HUES6 (cell line): ENCODE data around the gene CCSER1.
"Not testable (repeated sequence)": the region's sequence is repeated elsewhere in the genome, so short reads cannot be mapped to it uniquely, and the experiment has no call there.

ENCODE experiments used
- H3K27ac ChIP-seq: 2 replicates; pipeline ENCODE4 v1.7.0; 2013; ENCODE audit warnings: low read depth, mild to moderate bottlenecking, low read length, inconsistent platforms
- H3K27me3 ChIP-seq: 2 replicates; pipeline ENCODE4 v1.6.1; 2013; ENCODE audit warnings: low read length; ENCODE audit not compliant: control insufficient read depth, insufficient read depth
- H3K36me3 ChIP-seq: 2 replicates; pipeline ENCODE4 v1.6.1; 2013; ENCODE audit warnings: low read length; ENCODE audit not compliant: control insufficient read depth, insufficient read depth
- H3K4me1 ChIP-seq: 2 replicates; pipeline ENCODE4 v1.6.1; 2013; ENCODE audit warnings: low read length; ENCODE audit not compliant: control insufficient read depth, insufficient read depth
- H3K4me3 ChIP-seq: 2 replicates; pipeline ENCODE4 v1.5.1; 2013; ENCODE audit warnings: low read depth, low read length
- H3K9ac ChIP-seq: one replicate; pipeline ENCODE4 v1.6.1; 2013; ENCODE audit warnings: mild to moderate bottlenecking, low read length
- H3K9me3 ChIP-seq: 2 replicates; pipeline ENCODE4 v1.6.1; 2013; ENCODE audit warnings: low read depth, low read length; ENCODE audit not compliant: control insufficient read depth, insufficient read depth

CCSER1 gene

GRCh38 chr4:91369116-91369515, 1241.9 kb downstream of the CCSER1 start:
- H3K27ac ChIP-seq, result no peak overlapping the region
- no peaks in the 10 kb centered on the region for H3K36me3 ChIP-seq
- H3K9me3 ChIP-seq, result no peaks in the 10 kb centered on the region
- no peaks in the 10 kb centered on the region for H3K27me3 ChIP-seq
- no peak overlapping the region for H3K9ac ChIP-seq
- no peak overlapping the region for H3K4me3 ChIP-seq
- no peaks in the 10 kb centered on the region for H3K4me1 ChIP-seq

- H3K4me1 ChIP-seq, result no peaks in the 10 kb centered on the region
- peaks cover 3% of the 10 kb centered on the region; the same call in 1 of the 2 replicates for H3K9me3 ChIP-seq
- H3K36me3 ChIP-seq, result no peaks in the 10 kb centered on the region
- no peak overlapping the region for H3K27ac ChIP-seq
- H3K4me3 ChIP-seq, result no peak overlapping the region
- H3K27me3 ChIP-seq, result no peaks in the 10 kb centered on the region
- no peak overlapping the region for H3K9ac ChIP-seq
Observed at GRCh38 chr4:91373546-91373945, 1246.4 kb downstream of the CCSER1 start.

- not testable (repeated sequence) for H3K4me1 ChIP-seq, H3K36me3 ChIP-seq, H3K27ac ChIP-seq, H3K27me3 ChIP-seq, H3K4me3 ChIP-seq, H3K9ac ChIP-seq
- H3K9me3 ChIP-seq, result peaks cover 14% of the 10 kb centered on the region
Observed at GRCh38 chr4:91405431-91405830, 1278.2 kb downstream of the CCSER1 start.

- Histone ChIP-seq H3K27ac (no peak overlapping the region), H3K9me3 (peaks cover 4% of the 10 kb centered on the region; the same call in 1 of the 2 replicates), H3K36me3 (no peaks in the 10 kb centered on the region), H3K9ac (no peak overlapping the region), H3K4me3 (no peak overlapping the region), H3K4me1 (no peaks in the 10 kb centered on the region), H3K27me3 (no peaks in the 10 kb centered on the region)
Observed at GRCh38 chr4:91422011-91422410, 1294.8 kb downstream of the CCSER1 start.

- no peaks in the 10 kb centered on the region for H3K36me3 ChIP-seq
- no peak overlapping the region for H3K27ac ChIP-seq
- no peak overlapping the region for H3K9ac ChIP-seq
- H3K9me3 ChIP-seq, result no peaks in the 10 kb centered on the region
- H3K4me3 ChIP-seq, result no peak overlapping the region
- no peaks in the 10 kb centered on the region for H3K4me1 ChIP-seq
- no peaks in the 10 kb centered on the region for H3K27me3 ChIP-seq
Observed at GRCh38 chr4:91426725-91427124, 1299.5 kb downstream of the CCSER1 start.

- H3K27me3 ChIP-seq, result no peaks in the 10 kb centered on the region
- H3K4me1 ChIP-seq, result no peaks in the 10 kb centered on the region
- H3K27ac ChIP-seq, result no peak overlapping the region
- no peaks in the 10 kb centered on the region for H3K36me3 ChIP-seq
- H3K9ac ChIP-seq, result no peak overlapping the region
- no peak overlapping the region for H3K4me3 ChIP-seq
- H3K9me3 ChIP-seq, result no peaks in the 10 kb centered on the region
Observed at GRCh38 chr4:91427171-91427570, 1300.0 kb downstream of the CCSER1 start.

GRCh38 chr4:91434631-91435030, 1307.4 kb downstream of the CCSER1 start:
- H3K36me3 ChIP-seq, result no peaks in the 10 kb centered on the region
- no peaks in the 10 kb centered on the region for H3K4me1 ChIP-seq
- no peak overlapping the region for H3K27ac ChIP-seq

GRCh38 chr4:91436556-91436955, 1309.4 kb downstream of the CCSER1 start:
- H3K9me3 ChIP-seq, result peaks cover 7% of the 10 kb centered on the region; the same call in 1 of the 2 replicates
- H3K36me3 ChIP-seq, result no peaks in the 10 kb centered on the region
- no peaks in the 10 kb centered on the region for H3K4me1 ChIP-seq
- no peak overlapping the region for H3K9ac ChIP-seq
- H3K27me3 ChIP-seq, result no peaks in the 10 kb centered on the region
- no peak overlapping the region for H3K4me3 ChIP-seq
- no peak overlapping the region for H3K27ac ChIP-seq

More at GRCh38 chr4:91434631-91435030, 1307.4 kb downstream of the CCSER1 start:
- no peak overlapping the region for H3K9ac ChIP-seq
- no peak overlapping the region for H3K4me3 ChIP-seq
- no peaks in the 10 kb centered on the region for H3K27me3 ChIP-seq
- peaks cover 7% of the 10 kb centered on the region; the same call in 1 of the 2 replicates for H3K9me3 ChIP-seq

- no peak overlapping the region for H3K4me3 ChIP-seq
- H3K9ac ChIP-seq, result no peak overlapping the region
Observed at GRCh38 chr4:91447168-91447567, 1320.0 kb downstream of the CCSER1 start.

GRCh38 chr4:91448668-91449330, 1321.6 kb downstream of the CCSER1 start:
- no peaks in the 10 kb centered on the region for H3K9me3 ChIP-seq

More at GRCh38 chr4:91447168-91447567, 1320.0 kb downstream of the CCSER1 start:
- H3K27me3 ChIP-seq, result no peaks in the 10 kb centered on the region
- no peaks in the 10 kb centered on the region for H3K9me3 ChIP-seq
- H3K27ac ChIP-seq, result no peak overlapping the region
- no peaks in the 10 kb centered on the region for H3K36me3 ChIP-seq
- H3K4me1 ChIP-seq, result 0 out of 2 replicates have a peak, but pooled peaks cover 3% of the 10 kb centered on the region

GRCh38 chr4:91454111-91454510, 1326.9 kb downstream of the CCSER1 start:
- H3K27ac ChIP-seq, result no peak overlapping the region
- no peak overlapping the region for H3K9ac ChIP-seq
- H3K4me3 ChIP-seq, result no peak overlapping the region
- no peaks in the 10 kb centered on the region; the same call in 1 of the 2 replicates for H3K4me1 ChIP-seq
- H3K9me3 ChIP-seq, result no peaks in the 10 kb centered on the region
- no peaks in the 10 kb centered on the region for H3K36me3 ChIP-seq
- H3K27me3 ChIP-seq, result no peaks in the 10 kb centered on the region

More at GRCh38 chr4:91448668-91449330, 1321.6 kb downstream of the CCSER1 start:
- Histone ChIP-seq H3K27ac (no peak overlapping the region), H3K27me3 (no peaks in the 10 kb centered on the region), H3K36me3 (no peaks in the 10 kb centered on the region), H3K4me1 (0 out of 2 replicates have a peak, but pooled peaks cover 3% of the 10 kb centered on the region), H3K4me3 (no peak overlapping the region), H3K9ac (no peak overlapping the region)
